ENCODE measurements around the gene VAV1. TPM values are rescaled to one million over a fixed set of nuclear protein-coding genes. Genes with fewer than 3 reads are reported as not detected.
A peak's percentile ranks its signal among the peaks of the same experiment; 100 is the strongest.
"Not testable (repeated sequence)": the region's sequence is repeated elsewhere in the genome, so short reads cannot be mapped to it uniquely, and the experiment has no call there.

Gene VAV1
- total and polyA plus RNA-seq, 5 experiments from 2014 or later: 18.7 to 85.0 (median 27.9) TPM

DNA sequence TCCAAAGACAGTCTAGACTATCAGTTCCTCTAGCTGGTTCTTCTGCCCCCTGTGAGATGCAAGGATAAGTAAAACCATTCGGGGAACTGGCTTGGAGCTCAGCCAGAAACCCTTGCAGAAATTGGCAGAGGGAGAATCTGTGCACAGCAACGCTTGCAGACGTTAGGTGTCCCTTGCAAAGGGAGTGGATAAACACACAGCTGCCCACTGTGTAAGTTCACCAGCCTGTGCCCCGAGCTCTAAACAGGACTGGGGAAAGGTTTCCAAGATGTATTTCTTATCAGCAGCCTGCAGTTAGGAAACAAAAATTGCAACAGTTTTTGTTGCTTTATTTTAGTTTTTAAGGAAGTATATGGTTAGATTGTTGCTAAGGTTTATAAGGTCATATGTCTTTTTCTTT lies 95.8 kb downstream of the VAV1 start:
- H3K9me3 Mint-ChIP-seq: no peaks in the 10 kb centered on the region
- H3K27me3 Mint-ChIP-seq: peaks cover 0 to 1% (median 0%) of the 10 kb centered on the region in 5 donors
- H3K36me3 Mint-ChIP-seq: no peaks in the 10 kb centered on the region
- peak overlapping the region in 5 of 10 donors; percentile 18 to 51 (median 47) for H3K4me3 Mint-ChIP-seq
- ATAC-seq (no peak), DNase-seq (no peak)
- H3K4me1 Mint-ChIP-seq: peaks cover 12 to 30% (median 26%) of the 10 kb centered on the region in 4 donors
- H3K27ac Mint-ChIP-seq: peak overlapping the region in 5 of 10 donors; percentile 8 to 66 (median 42)
- POLR2A ChIA-PET: interaction anchor here (0.9 to 2.7 kb wide), 4 partner anchors 9 to 130 kb away, joined by 3 to 10 read pairs (median 5); partner anchors contain the start of gene GPR108

DNA sequence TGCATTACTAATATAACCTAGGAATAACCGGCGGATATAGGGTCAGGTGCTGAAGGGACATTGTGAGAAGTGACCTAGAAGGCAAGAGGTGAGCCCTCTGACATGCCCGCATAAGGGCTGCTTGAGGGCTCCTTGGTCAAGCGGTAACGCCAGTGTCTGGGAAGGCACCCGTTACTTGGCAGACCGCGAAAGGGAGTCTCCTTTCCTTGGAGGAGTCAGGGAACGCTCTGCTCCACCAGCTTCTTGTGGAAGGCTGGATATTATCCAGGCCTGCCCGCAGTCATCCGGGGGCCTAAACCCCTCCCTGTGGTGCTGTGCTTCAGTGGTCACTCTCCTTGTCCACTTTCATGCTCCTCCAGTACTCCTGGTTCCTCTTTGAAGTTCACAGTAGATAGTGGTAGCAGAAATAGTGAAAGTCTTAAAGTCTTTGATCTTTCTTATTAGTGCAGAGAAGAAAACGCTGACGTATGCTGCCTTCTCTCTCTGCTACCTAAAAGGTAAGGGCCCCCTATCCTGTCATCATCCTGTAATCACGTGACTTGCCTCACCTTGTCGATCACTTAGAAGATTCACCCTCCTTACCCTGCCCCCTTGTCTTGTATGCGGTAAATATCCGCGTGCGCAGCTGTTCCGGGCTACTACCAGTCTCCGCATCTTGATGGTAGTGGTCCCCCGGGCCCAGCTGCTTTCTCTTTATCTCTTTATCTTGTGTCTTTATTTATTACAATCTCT lies 96.8 kb downstream of the VAV1 start:
- H3K9me3 Mint-ChIP-seq, H3K36me3 Mint-ChIP-seq, H3K27me3 Mint-ChIP-seq, ATAC-seq, DNase-seq, H3K4me3 Mint-ChIP-seq: not testable (repeated sequence)
- H3K4me1 Mint-ChIP-seq: peaks cover 16 to 24% (median 21%) of the 10 kb centered on the region in 4 donors
- peak overlapping the region in 2 of 10 donors; percentile 22 to 38 for H3K27ac Mint-ChIP-seq
- POLR2A ChIA-PET: interaction anchor here (0.6 to 2.7 kb wide), 2 partner anchors 33 to 80 kb away, joined by 3 to 10 read pairs; no protein-coding TSS in a partner anchor

DNA sequence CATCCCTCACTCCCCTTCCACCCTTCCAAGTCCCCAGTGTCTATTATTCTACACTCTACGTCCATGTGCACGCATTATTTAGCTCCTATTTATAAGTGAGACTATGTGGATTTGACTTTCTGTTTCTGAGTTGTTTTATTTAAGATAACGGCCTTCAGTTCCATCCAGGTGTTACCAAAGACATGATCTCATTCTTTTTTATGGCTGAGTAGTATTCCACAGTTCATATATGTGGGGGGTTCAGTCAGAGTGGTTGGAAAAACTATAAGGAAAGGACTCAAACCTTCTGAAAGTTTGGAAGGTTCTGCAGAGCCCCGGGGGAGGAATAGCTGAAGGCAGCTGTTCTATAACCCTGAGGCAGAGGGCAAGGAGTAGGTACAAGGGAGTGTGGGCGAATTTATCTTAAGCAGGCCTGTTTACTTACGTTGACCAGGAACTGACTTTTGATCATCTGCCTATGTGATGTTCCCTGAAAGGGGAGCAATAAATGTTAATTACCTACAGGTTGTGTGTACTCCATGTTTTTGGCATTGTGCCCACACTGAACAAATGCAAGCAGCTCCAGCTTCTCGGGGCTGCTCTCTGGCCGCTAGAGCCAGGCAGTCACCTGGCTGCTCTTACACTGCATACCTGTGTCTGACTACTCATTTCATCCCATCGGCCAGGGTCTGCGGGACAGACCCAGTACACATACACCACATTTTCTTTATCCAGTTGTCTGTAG lies 101.4 kb downstream of the VAV1 start:
- H3K9me3 Mint-ChIP-seq: peaks cover 0 to 2% (median 0%) of the 10 kb centered on the region in 9 donors
- no peak overlapping the region for H3K4me3 Mint-ChIP-seq
- ATAC-seq: no peak
- no peaks in the 10 kb centered on the region for H3K36me3 Mint-ChIP-seq
- peaks cover 14 to 34% (median 23%) of the 10 kb centered on the region in 4 donors for H3K4me1 Mint-ChIP-seq
- H3K27ac Mint-ChIP-seq: no peak overlapping the region
- no peaks in the 10 kb centered on the region for H3K27me3 Mint-ChIP-seq
- POLR2A ChIA-PET: interaction anchor here (1.0 kb wide), 1 partner anchor 16 kb away, joined by 3 read pairs; no protein-coding TSS in a partner anchor
- DNase-seq: no peak

DNA sequence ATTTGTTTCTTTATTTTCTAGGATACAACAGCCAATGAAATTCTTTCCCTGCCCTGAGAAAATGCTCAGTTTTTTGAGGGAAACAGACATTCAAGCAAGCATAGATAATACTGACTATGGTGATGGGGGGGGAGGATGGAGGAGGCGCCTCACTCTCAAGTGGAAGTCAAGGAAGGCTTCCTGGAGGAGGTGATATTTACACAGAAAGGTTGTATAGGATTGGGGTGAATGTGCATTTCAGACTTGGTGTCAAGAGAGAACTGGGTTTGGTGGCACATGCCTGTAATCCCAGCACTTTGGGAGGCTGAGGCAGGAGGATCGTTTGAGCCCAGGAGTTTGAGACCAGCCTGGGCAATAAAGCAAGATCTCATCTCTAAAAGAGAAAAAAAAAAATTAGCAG lies 102.7 kb downstream of the VAV1 start:
- POLR2A ChIA-PET: no interaction called here
- H3K27ac Mint-ChIP-seq: peak overlapping the region in 2 of 10 donors; percentile 83 to 85
- H3K4me3 Mint-ChIP-seq: peak overlapping the region in 1 of 10 donors; percentile 13
- no peak for DNase-seq
- H3K4me1 Mint-ChIP-seq: peaks cover 10 to 26% (median 17%) of the 10 kb centered on the region in 4 donors
- H3K27me3 Mint-ChIP-seq: peaks cover 0 to 1% (median 0%) of the 10 kb centered on the region in 5 donors
- no peak for ATAC-seq
- peaks cover 0 to 5% (median 0%) of the 10 kb centered on the region in 9 donors for H3K9me3 Mint-ChIP-seq
- H3K36me3 Mint-ChIP-seq: peaks cover 0 to 2% (median 0%) of the 10 kb centered on the region in 3 donors

DNA sequence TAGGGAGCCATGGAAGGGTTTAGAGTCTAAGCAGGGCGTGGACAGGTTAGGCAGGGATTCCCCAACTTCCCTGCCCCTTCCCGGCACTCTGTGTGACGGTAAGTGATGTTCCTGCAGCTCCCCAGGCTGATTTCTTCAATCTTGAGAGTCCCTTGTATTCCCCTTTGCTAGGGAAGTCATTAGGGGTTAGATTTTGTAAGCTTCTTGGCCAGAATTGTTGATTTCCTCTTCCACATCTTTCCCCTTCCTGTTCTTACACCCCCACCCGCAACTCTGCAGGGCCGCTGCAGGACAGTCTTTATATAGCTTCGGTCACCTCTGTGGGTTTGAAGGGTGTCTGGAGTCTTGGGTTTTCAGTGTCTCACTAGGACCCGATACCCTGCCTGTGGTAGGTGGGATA lies 104.2 kb downstream of the VAV1 start:
- ATAC-seq (no peak), DNase-seq (no peak)
- Mint-ChIP-seq H3K4me3 (peak overlapping the region in 1 of 10 donors; percentile 36), H3K27me3 (peaks cover 0 to 2% (median 0%) of the 10 kb centered on the region in 5 donors), H3K9me3 (peaks cover 0 to 5% (median 0%) of the 10 kb centered on the region in 9 donors), H3K36me3 (peaks cover 0 to 2% (median 0%) of the 10 kb centered on the region in 3 donors), H3K4me1 (peaks cover 10 to 26% (median 17%) of the 10 kb centered on the region in 4 donors), H3K27ac (peak overlapping the region in 1 of 10 donors; percentile 91)
- POLR2A ChIA-PET: interaction anchor here (0.7 to 2.2 kb wide), 3 partner anchors 9 to 14 kb away, joined by 3 to 15 read pairs (median 5); no protein-coding TSS in a partner anchor

DNA sequence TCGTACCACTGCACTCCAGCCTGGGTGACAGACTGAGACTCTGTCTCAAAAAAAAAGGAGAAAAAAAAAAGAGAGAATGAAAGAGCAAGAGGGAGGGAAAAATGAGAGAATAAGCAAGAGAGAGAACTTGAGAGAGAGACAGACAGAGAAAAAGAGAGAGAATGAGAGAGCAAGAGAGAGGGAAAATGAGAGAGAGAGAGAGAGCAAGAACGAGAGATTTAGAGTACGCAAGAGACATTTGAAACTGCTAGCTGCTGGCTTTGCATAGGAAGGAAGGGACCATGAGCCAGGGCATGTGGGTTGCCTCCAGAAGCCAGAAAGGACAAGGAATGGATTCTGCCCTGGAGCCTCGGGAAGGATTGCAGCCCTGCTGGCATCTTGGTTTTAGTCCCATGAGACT lies 105.3 kb downstream of the VAV1 start:
- DNase-seq: no peak
- POLR2A ChIA-PET: interaction anchor here (0.7 to 2.2 kb wide), 3 partner anchors 12 to 83 kb away, joined by 3 to 15 read pairs (median 4); no protein-coding TSS in a partner anchor
- no peak overlapping the region for H3K4me3 Mint-ChIP-seq
- H3K4me1 Mint-ChIP-seq: peaks cover 13 to 26% (median 19%) of the 10 kb centered on the region in 4 donors
- H3K36me3 Mint-ChIP-seq: peaks cover 0 to 2% (median 0%) of the 10 kb centered on the region in 3 donors
- H3K9me3 Mint-ChIP-seq: peaks cover 0 to 5% (median 0%) of the 10 kb centered on the region in 9 donors
- peak overlapping the region in 2 of 10 donors; percentile 62 to 91 for H3K27ac Mint-ChIP-seq
- no peak for ATAC-seq
- peaks cover 0 to 2% (median 0%) of the 10 kb centered on the region in 5 donors for H3K27me3 Mint-ChIP-seq

DNA sequence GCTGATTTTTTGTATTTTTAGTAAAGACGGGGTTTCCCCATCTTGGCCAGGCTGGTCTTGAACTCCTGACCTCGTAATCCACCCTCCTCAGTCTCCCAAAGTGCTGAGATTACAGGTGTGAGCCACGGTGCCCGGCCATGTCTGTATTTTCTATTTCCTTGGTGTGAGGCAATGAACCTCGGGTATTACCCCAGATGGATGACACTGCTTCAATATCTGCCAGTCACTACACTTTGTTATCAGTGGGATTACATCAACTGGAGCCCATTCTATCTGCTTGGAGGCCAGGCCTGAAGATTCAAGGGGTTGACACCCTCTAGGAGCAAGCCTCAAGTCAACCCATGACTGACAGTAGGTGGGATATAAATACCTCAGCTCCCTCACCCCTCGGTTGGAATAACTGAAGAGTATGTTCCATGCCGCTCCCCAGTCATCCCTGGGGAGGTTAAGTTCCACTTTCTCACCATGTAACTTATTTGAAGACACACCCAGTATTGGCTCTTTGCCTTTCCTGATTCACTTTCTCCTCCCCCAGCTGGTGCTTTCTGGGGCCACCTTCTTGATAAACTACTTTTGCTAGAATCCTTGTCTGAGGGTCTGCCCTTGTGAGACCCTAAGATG lies 113.9 kb downstream of the VAV1 start:
- peaks cover 36 to 51% (median 47%) of the 10 kb centered on the region in 4 donors for H3K4me1 Mint-ChIP-seq
- H3K36me3 Mint-ChIP-seq: peaks cover 0 to 6% (median 0%) of the 10 kb centered on the region in 3 donors
- no peak for DNase-seq
- H3K27me3 Mint-ChIP-seq: peaks cover 0 to 4% (median 0%) of the 10 kb centered on the region in 5 donors
- H3K27ac Mint-ChIP-seq: peak overlapping the region in 3 of 10 donors; percentile 7 to 89 (median 13)
- POLR2A ChIA-PET: interaction anchor here (1.3 kb wide), 1 partner anchor 10 kb away, joined by 5 read pairs; no protein-coding TSS in a partner anchor
- peak overlapping the region in 1 of 10 donors; percentile 5 for H3K4me3 Mint-ChIP-seq
- H3K9me3 Mint-ChIP-seq: peaks cover 0 to 18% (median 6%) of the 10 kb centered on the region in 9 donors
- ATAC-seq: no peak

DNA sequence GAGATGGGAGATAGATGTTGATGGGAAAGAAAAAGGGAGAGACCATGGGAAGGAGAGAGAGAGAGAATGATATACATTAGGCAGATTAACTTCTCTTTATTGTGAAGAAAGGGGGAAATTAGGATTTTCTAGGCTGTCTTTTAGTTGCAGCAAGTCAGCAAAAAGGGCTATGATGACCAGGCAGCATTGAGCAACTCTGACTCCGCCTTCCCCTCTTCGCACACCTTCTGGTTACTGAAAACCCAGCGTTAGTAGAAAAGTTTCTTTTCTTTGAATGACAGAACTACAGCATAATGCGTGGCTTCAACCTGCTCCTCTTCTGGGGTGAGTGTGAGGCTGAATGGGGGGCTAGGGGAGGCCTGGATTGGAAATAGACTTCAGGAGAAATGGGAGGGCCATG lies 114.8 kb downstream of the VAV1 start, which contains the start of gene ADGRE1:
ADGRE1 (plus strand) TSS at position 264 of the 400 bp plus-strand sequence; CDS start at position 294, 30 bp downstream.
- POLR2A ChIA-PET: interaction anchor here (1.3 kb wide), 1 partner anchor 11 kb away, joined by 5 read pairs; no protein-coding TSS in a partner anchor
- Mint-ChIP-seq H3K4me1 (peaks cover 42 to 58% (median 56%) of the 10 kb centered on the region in 4 donors), H3K4me3 (peak within 1 kb of the TSS in 8 of 10 donors; percentile 30 to 75 (median 64)), H3K27me3 (peaks cover 0 to 4% (median 0%) of the 10 kb centered on the region in 5 donors), H3K27ac (peak within 1 kb of the TSS; percentile 16 to 89 (median 75)), H3K9me3 (peaks cover 0 to 18% (median 6%) of the 10 kb centered on the region in 9 donors), H3K36me3 (peaks cover 0 to 6% (median 0%) of the 10 kb centered on the region in 3 donors)
- DNase-seq: no peak
- ATAC-seq: no peak

DNA sequence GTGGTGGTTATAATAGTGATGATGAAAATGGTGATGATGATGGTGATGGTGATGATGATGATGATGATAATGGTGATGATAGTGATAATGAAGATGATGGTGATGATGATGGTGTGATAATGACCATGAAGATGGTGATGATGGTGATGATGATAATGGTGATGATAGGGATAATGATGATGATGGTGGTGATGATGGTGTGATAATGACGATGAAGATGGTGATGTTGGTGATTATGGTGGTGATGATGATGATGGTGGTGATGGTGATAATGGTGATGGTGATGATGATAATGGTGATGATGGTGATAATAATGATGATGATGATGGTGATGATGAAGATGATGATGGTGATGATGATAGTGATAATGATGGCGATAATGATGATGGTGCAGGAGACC lies 116.5 kb downstream of the VAV1 start:
- Mint-ChIP-seq H3K27ac (peak overlapping the region; percentile 22 to 89 (median 52)), H3K4me1 (peaks cover 54 to 73% (median 71%) of the 10 kb centered on the region in 4 donors), H3K27me3 (peaks cover 0 to 4% (median 0%) of the 10 kb centered on the region in 5 donors), H3K9me3 (peaks cover 0 to 24% (median 6%) of the 10 kb centered on the region in 9 donors), H3K36me3 (peaks cover 0 to 11% (median 0%) of the 10 kb centered on the region in 3 donors), H3K4me3 (peak overlapping the region in 9 of 10 donors; percentile 15 to 72 (median 61))
- ATAC-seq (no peak), DNase-seq (no peak)
- POLR2A ChIA-PET: interaction anchor here (0.7 to 3.3 kb wide), 4 partner anchors 8 to 112 kb away, joined by 5 to 40 read pairs (median 16); no protein-coding TSS in a partner anchor

DNA sequence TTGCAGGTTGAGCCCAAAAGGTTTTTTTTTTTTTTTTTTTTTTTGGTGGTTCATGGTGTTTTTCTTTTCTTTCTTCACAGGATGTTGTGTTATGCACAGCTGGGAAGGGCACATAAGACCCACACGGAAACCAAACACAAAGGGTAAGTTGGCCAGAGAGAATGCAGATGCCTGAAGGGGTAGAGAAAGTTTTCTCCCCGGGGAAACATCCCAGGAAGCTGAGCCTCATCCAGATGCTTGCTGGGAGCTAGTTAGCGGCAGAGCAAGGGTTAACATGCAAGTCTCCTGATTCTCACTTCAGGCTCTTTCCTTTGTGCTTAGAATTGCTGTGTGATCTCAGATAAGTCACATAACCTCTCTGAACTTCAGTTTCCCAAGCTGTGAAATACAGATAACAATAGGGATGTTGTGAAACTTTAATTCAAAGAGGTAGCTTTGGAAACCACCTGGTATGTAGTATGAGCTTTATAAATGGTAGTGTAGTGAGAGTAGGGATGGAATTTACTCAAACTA lies 117.9 kb downstream of the VAV1 start:
- DNase-seq (peak in 6 of 10 donors; percentile 2 to 68 (median 38)), ATAC-seq (peak; percentile 63 to 72)
- Mint-ChIP-seq H3K4me1 (peaks cover 62 to 83% (median 82%) of the 10 kb centered on the region in 4 donors), H3K4me3 (peak overlapping the region; percentile 55 to 82 (median 74)), H3K9me3 (peaks cover 0 to 35% (median 21%) of the 10 kb centered on the region in 9 donors), H3K36me3 (peaks cover 0 to 26% (median 10%) of the 10 kb centered on the region in 3 donors), H3K27ac (peak overlapping the region; percentile 81 to 97 (median 92)), H3K27me3 (peaks cover 0 to 4% (median 0%) of the 10 kb centered on the region in 5 donors)
- POLR2A ChIA-PET: interaction anchor here (0.6 to 3.3 kb wide), 30 partner anchors 9 to 1086 kb away, joined by 3 to 40 read pairs (median 5); partner anchors contain the start of genes ARHGEF18, GPR108, KHSRP and ZNF557

DNA sequence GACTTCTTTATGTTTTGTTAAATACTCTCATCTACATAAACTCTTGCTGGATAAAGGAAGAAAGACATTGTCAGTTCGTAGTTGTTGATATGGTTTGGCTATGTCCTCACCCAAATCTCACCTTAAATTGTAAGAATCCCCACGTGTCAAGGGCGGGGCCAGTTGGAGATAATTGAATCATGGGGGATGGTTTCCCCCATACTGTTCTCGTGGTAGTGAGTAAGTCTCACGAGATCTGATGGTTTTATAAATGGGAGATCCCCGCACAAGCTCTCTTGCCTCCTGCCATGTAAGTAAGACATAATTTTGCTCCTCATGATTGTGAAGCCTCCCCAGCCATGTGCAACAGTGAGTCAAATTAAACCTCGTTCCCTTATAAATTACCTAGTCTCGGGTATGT lies 118.4 kb downstream of the VAV1 start:
- peak overlapping the region; percentile 81 to 97 (median 92) for H3K27ac Mint-ChIP-seq
- H3K4me1 Mint-ChIP-seq: peaks cover 62 to 88% (median 84%) of the 10 kb centered on the region in 4 donors
- ATAC-seq (peak; percentile 7 to 52), DNase-seq (peak in 9 of 10 donors; percentile 10 to 69 (median 43))
- peak overlapping the region; percentile 55 to 82 (median 74) for H3K4me3 Mint-ChIP-seq
- peaks cover 0 to 4% (median 0%) of the 10 kb centered on the region in 5 donors for H3K27me3 Mint-ChIP-seq
- H3K36me3 Mint-ChIP-seq: peaks cover 0 to 30% (median 10%) of the 10 kb centered on the region in 3 donors
- POLR2A ChIA-PET: interaction anchor here (0.6 to 3.3 kb wide), 22 partner anchors 10 to 463 kb away, joined by 3 to 40 read pairs (median 6); partner anchors contain the start of genes ARHGEF18, GPR108 and ZNF557
- H3K9me3 Mint-ChIP-seq: peaks cover 0 to 36% (median 25%) of the 10 kb centered on the region in 9 donors

All from naive thymus-derived CD8-positive, alpha-beta T cell (primary cell).